NT2/D1 (cell line): ENCODE data around the gene ABCB7.

Source experiments
- SUZ12 ChIP-seq: IDR thresholded peaks from 2 replicates; pipeline ENCODE4 v1.6.1; 2011; ENCODE audit not compliant: insufficient read length, insufficient read depth; ENCODE audit errors: extremely low read depth
- ZNF274 ChIP-seq: IDR thresholded peaks from 2 replicates; pipeline ENCODE4 v1.6.1; 2011; ENCODE audit warnings: mild to moderate bottlenecking, low read depth, low read length

DNA sequence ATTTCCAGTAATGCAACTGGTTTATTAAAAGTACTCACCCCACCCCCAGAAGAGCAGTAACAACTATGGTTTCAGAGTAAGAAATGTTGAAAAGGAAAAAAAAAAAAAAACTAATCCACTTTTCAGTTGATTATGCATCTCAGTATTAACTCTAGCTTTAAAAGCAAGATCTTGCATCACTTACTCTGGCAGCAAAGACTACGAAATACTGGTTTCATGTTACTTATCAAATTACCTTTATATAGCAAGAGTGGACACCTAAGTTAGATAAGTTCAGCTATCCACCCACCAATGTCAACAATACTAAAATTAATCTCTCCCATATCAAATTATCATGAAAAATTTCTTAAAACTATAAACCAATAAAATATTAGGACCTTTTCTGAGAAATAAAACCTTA lies 105.0 kb downstream of the ABCB7 start:
- no peak for TF ChIP-seq ZNF274
- TF ChIP-seq SUZ12: no peak
